D721Med (cell line): ENCODE measurements around the gene LGALS4.

Source experiments
- DNase-seq: peaks from one replicate; pipeline ENCODE4 v3.0.0; 2011; ENCODE audit warnings: low spot score; ENCODE audit not compliant: insufficient read length
- FAIRE-seq: peaks from 2 replicates; lab custom pipeline; 2011; peaks lifted over from hg19 to GRCh38; lab: Jason Lieb, UNC
- TF ChIP-seq, protein P1 (sequence below): IDR thresholded peaks from 2 replicates; pipeline ENCODE4 v1.5.1; 2012; ENCODE audit warnings: mild to moderate bottlenecking, control low read depth; ENCODE audit not compliant: insufficient read depth; ENCODE audit errors: missing control alignments

The LGALS4 gene

DNA sequence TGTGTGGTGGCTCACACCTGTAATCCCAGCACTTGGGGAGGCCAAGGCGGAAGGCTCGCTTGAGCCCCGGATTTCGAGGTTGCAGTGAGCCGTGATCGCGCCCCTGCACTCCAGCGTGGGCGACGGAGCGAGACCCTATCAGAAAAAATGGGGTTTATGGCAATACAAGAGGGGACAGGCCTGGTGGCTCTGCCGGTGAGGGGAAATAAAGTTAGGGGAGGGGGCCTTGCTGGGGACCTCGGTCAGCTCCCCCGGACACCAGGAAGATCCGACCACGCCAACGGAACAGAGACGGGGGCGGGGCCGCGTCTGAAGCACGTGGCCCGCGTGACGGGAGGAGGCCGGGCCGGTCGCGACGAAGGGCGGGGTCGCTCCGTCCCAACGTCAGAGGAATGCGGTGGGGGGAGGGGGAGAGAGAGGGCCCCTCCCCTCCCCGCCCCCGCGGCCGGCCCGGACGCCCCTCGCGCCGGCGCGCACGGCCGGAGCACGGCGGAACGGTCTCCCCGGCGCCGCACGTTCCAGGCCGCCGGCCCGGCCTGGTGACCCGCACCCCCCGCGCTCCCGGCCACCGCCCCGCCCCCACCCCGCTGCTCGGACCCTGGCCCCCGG lies 39.0 kb upstream of the LGALS4 start:
- DNase-seq (no peak), FAIRE-seq (no peak)
- TF ChIP-seq, protein P1, sequence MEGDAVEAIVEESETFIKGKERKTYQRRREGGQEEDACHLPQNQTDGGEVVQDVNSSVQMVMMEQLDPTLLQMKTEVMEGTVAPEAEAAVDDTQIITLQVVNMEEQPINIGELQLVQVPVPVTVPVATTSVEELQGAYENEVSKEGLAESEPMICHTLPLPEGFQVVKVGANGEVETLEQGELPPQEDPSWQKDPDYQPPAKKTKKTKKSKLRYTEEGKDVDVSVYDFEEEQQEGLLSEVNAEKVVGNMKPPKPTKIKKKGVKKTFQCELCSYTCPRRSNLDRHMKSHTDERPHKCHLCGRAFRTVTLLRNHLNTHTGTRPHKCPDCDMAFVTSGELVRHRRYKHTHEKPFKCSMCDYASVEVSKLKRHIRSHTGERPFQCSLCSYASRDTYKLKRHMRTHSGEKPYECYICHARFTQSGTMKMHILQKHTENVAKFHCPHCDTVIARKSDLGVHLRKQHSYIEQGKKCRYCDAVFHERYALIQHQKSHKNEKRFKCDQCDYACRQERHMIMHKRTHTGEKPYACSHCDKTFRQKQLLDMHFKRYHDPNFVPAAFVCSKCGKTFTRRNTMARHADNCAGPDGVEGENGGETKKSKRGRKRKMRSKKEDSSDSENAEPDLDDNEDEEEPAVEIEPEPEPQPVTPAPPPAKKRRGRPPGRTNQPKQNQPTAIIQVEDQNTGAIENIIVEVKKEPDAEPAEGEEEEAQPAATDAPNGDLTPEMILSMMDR: no peak

DNA sequence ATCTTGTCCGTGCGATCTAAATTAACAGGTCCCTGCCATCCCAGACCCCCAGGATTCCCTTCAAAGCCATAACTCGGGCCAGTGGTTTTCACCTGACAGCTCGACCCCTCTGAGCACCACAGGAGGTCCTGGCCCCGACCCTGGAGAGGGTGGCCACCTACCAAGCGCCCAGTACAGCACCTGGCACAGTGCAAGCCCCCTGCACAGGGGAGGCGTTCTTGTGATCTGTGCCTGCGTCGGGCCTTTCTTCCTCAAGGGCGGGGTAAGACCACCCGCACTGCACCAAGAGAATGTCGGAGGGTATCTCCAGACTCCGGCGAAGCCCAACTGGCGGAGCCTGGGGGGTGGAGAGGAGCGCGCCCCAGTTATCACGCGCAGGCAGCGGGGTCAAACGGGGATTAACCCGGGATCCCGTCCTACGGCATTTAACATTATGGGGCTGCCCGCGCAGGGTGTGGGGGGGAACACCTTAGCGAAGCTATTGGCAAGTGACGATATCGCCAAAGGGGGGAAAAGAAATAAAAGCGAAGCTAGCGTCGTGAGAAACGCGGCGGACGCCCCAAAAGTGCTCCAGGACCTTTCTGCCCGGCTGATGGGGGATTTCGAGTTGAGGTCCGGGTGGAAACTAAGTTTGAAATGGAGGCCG lies 38.4 kb upstream of the LGALS4 start:
- FAIRE-seq: no peak
- TF ChIP-seq, protein P1: no peak
- no peak for DNase-seq

DNA sequence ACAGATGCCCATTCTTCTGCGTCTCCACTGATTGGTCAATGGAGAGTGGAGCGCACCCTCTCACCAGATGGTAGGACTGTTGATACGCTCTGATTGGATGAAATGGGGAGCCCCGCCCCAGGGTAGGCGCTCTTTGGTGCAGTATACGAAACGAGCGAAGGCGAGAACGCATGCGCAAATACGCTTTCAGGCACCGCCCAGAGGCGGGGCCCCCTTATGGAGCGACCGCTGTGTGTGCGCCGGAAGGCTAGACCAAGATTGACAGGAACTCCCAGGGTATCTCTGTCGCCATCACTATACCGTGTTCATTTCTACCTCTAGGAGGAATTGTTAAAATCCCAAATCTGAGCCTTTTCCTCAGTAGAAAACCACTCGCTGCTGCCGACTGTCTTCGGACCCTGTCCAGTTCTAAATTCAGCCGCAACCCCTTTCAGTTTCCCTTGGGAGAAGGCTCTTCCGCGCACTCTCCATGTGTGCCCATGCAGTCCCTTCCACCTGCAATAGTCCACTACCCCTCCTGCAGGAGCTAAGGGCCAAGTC lies 37.8 kb upstream of the LGALS4 start:
- TF ChIP-seq, protein P1: no peak
- FAIRE-seq: peak; percentile 80
- peak; percentile 70 for DNase-seq

DNA sequence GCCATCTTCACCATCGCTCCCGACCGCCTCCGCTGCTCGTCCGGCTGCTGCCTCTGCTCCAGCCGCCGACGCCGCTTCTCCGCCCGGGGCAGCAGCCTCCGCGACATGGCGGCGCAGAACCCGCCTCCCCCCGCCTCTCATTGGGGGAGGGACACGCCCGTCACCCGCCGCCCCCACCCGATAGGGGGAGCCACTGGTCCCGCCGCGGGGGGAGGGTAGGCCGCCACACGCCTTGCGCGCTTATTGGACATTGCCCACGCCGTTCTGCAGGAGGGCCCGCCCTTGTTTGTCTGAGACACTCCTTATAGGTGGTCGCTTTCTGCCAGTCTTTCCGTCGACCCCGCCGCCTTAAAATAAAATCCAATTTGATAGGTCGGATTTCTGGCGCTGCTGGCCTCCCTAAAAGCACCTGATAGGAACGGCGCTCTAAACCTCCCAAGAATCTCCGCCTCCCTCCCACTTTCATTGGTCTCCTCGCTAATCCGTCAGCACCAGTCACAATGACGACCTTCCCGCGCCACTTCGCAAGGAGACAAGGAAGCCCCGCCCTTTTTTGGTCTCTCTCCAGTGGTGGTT lies 37.2 kb upstream of the LGALS4 start, which contains the start of gene HNRNPL:
HNRNPL (minus strand) TSS at position 127 of the 576 bp plus-strand sequence; CDS start at position 107, 20 bp downstream.
- DNase-seq (peak; percentile 69), FAIRE-seq (no peak)
- TF ChIP-seq, protein P1: no peak

GRCh38 chr19:38849147-38849859 lies 36.6 kb upstream of the LGALS4 start:
- TF ChIP-seq, protein P1: no peak
- no peak for FAIRE-seq
- DNase-seq: peak; percentile 96

DNA sequence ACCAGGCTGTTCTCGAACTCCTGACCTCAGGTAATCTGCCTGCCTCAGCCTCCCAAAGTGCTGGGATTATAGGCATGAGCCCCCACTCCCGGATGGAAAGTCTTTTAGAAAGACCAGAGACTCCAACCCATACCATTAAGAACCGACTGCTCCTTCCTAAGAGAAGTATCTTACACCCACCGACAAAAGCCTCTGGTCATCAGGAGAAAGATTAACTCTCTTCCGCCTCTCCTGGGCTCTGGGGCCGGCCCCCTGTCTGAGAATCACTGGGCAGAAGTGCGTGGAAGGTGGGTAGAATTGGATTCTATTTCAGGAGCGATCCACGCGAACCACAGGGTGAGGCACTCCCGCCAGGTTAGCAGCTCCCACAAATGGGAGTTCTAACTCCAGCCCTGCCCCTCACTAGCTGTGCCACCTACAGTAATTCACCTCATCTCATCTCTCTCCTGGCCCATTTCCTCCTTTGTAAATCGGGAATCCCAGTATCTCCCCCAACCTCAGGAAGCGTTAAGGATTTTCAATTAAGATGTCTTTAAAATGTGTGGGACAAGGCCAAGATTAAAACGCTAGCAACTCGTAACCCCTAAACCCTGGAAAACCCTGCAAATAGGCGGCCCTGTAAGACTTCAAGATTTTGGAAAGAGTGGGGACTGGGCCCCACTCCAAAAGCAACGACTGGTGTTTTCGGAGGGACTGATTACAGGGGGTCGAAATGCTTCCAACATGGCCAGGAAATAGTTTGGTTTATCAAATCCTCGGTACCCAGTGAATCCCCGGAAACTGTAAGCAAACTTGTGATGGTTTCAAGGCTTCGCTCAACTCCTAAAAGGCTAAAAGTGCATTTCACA lies 35.8 kb upstream of the LGALS4 start:
- TF ChIP-seq, protein P1: no peak
- no peak for FAIRE-seq
- DNase-seq: no peak
